Measurements from ENCODE around the gene UGT2B10. TPM values are rescaled to one million over a fixed set of nuclear protein-coding genes. Genes with fewer than 3 reads are reported as not detected.

The UGT2B10 gene
- total and polyA plus RNA-seq, 2 of the 4 experiments (the other 2 are of a cell fraction), result not detected

DNA sequence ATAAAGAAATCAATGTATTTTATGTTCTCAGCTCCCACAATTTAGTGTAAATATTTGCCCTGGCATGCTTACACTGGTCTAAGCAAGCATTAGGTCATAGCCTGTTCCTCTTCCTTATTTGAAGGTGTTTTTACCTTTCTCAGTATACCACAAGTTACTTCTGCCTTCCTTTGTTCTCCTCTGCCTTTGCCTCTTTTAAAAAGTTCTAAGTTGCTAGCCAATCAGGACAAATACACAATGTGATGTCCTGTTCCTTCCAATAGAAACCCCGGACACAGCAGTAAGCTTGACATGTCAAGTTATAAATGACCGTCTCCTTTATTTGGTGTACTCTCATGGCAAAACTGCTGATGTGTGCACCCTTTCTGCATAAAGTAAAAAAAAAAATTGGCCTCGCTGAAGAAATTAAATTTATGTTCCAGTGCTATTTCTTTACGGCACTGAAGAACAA lies 49.4 kb downstream of the UGT2B10 start:
- Histone ChIP-seq H4K20me1 (ENCODE audit: insufficient read depth, low read length) (no peaks in the 10 kb centered on the region), H3K27ac (ENCODE audit: insufficient read depth, low read length) (no peak overlapping the region), H3K23ac (ENCODE audit: low read depth, low read length) (no peak overlapping the region), H4K91ac (ENCODE audit: insufficient read depth, low read depth, low read length) (no peak overlapping the region), H3K9ac (ENCODE audit: low read depth, low read length) (no peak overlapping the region), H3K4me1 (ENCODE audit: control insufficient read depth, insufficient read depth, low read length) (no peaks in the 10 kb centered on the region), H3K4me2 (ENCODE audit: low read depth, low read length) (no peak overlapping the region), H2BK20ac (ENCODE audit: low read depth, low read length) (no peak overlapping the region), H3K36me3 (ENCODE audit: control insufficient read depth, insufficient read depth, low read length) (no peaks in the 10 kb centered on the region), H3K18ac (ENCODE audit: low read depth, low read length) (no peak overlapping the region), H3K56ac (ENCODE audit: extremely low read depth, insufficient read depth, low read length) (no peak overlapping the region), H3K9me3 (ENCODE audit: control insufficient read depth, insufficient read depth, low read length) (no peaks in the 10 kb centered on the region), H2AK5ac (ENCODE audit: low read depth, low read length) (no peak overlapping the region), H3K4me3 (ENCODE audit: insufficient read depth, low read depth, low read length) (no peak overlapping the region), H2AFZ (replicated peaks; ENCODE audit: low read length, poor library complexity) (no peak overlapping the region), H2BK15ac (ENCODE audit: low read depth, low read length) (no peak overlapping the region), H2BK120ac (ENCODE audit: low read depth, low read length) (no peak overlapping the region), H2AK9ac (replicated peaks; ENCODE audit: low read depth, low read length, poor library complexity) (no peak overlapping the region), H4K5ac (ENCODE audit: low read depth, low read length) (no peak overlapping the region), H3K79me1 (ENCODE audit: low read depth in 1 of 2, low read length in 2 of 2) (no peaks in the 10 kb centered on the region), H2BK5ac (ENCODE audit: low read depth, low read length, poor library complexity, severe bottlenecking) (no peak overlapping the region), H4K8ac (ENCODE audit: low read depth in 2 of 2, low read length in 2 of 2) (no peak overlapping the region), H3K9me1 (ENCODE audit: insufficient read depth, low read length) (no peaks in the 10 kb centered on the region), H3K4ac (ENCODE audit: low read depth, low read length) (no peak overlapping the region), H3K14ac (replicated peaks; ENCODE audit: low read depth, low read length) (no peak overlapping the region), H3K27me3 (ENCODE audit: control insufficient read depth, insufficient read depth, low read length) (no peaks in the 10 kb centered on the region)
- TF ChIP-seq POLR2A (IDR thresholded peaks at IDR 0.05; ENCODE audit: low read depth, low read length) (no peak), CEBPB (IDR thresholded peaks at IDR 0.05; ENCODE audit: low read depth, low read length) (no peak), FOS (IDR thresholded peaks at IDR 0.05; ENCODE audit: low read depth, low read length) (no peak), BHLHE40 (IDR thresholded peaks at IDR 0.05; ENCODE audit: low read depth, low read length) (no peak), MAFK (IDR thresholded peaks at IDR 0.05; ENCODE audit: low read depth, low read length) (no peak), SMC3 (IDR thresholded peaks at IDR 0.05; ENCODE audit: low read depth, low read length) (no peak), RCOR1 (IDR thresholded peaks at IDR 0.05; ENCODE audit: insufficient replicate concordance, low read length) (no peak), RAD21 (IDR thresholded peaks at IDR 0.05; ENCODE audit: low read length) (no peak), MXI1 (IDR thresholded peaks at IDR 0.05; ENCODE audit: borderline replicate concordance, low read depth, low read length) (no peak), MAZ (IDR thresholded peaks at IDR 0.05; ENCODE audit: borderline replicate concordance, low read depth, low read length) (no peak), NFE2L2 (IDR thresholded peaks at IDR 0.05; ENCODE audit: low read depth, low read length) (no peak), CHD1 (IDR thresholded peaks at IDR 0.05; ENCODE audit: low read depth, low read length) (no peak)
- TF ChIP-seq, protein P1, sequence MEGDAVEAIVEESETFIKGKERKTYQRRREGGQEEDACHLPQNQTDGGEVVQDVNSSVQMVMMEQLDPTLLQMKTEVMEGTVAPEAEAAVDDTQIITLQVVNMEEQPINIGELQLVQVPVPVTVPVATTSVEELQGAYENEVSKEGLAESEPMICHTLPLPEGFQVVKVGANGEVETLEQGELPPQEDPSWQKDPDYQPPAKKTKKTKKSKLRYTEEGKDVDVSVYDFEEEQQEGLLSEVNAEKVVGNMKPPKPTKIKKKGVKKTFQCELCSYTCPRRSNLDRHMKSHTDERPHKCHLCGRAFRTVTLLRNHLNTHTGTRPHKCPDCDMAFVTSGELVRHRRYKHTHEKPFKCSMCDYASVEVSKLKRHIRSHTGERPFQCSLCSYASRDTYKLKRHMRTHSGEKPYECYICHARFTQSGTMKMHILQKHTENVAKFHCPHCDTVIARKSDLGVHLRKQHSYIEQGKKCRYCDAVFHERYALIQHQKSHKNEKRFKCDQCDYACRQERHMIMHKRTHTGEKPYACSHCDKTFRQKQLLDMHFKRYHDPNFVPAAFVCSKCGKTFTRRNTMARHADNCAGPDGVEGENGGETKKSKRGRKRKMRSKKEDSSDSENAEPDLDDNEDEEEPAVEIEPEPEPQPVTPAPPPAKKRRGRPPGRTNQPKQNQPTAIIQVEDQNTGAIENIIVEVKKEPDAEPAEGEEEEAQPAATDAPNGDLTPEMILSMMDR (conservative IDR thresholded peaks at IDR 0.05; ENCODE audit: low read depth, low read length), result no peak
- no CpG with 5 or more reads among the region's 4 CpGs for WGBS, 2 experiments (ENCODE audit: extremely low coverage in 2 of 2, insufficient read length in 1 of 2)
- no TSS peak for BruUV-seq (replicated peaks)
- ATAC-seq (ENCODE audit: low read depth) (no peak), DNase-seq (no peak)
- POLR2A ChIA-PET (ENCODE audit: unreplicated experiment), result no interaction called here
- intact Hi-C loops (cut with micrococcal nuclease) (no loop called here), in situ Hi-C loops (cut with MboI; ENCODE audit: low sequenced_read_pairs) (no loop called here), dilution Hi-C loops (cut with HindIII; ENCODE audit: low sequenced_read_pairs, unreplicated experiment) (no loop called here)
- CTCF ChIA-PET, result no interaction called here

All from IMR-90 (cell line).